WTC11 (cell line): ENCODE measurements around the gene PLRG1. TPM values are rescaled to one million over a fixed set of nuclear protein-coding genes. Genes with fewer than 3 reads are reported as not detected.

Experiments used
- ATAC-seq: fragments of 200-7000 bp; cut with Tn5 transposase; 2 replicates; pipeline ENCODE4 v1.10.0; 2021; ENCODE audit warnings: mild to moderate bottlenecking, moderate library complexity
- CTCF ChIA-PET: fragments of 300-600 bp; sonication (Branson Sonifier 250); formaldehyde crosslinking; loops from one replicate; lab custom pipeline; 2021; ENCODE audit warnings: antibody characterized with exemption; lab: Charles Lee
- POLR2A ChIA-PET: fragments of 350-600 bp; sonication (Branson Sonifier 250); formaldehyde crosslinking; loops from one replicate; lab custom pipeline; 2021; ENCODE audit warnings: antibody characterized with exemption; lab: Charles Lee
- DNase-seq: peaks from one replicate; pipeline ENCODE4 v3.0.0; 2021; ENCODE audit warnings: low spot score
- H3K27ac Mint-ChIP-seq: 2 replicates; pipeline ENCODE4 v1.8.0; 2021; ENCODE audit warnings: mixed read lengths
- H3K27me3 Mint-ChIP-seq: 2 replicates; pipeline ENCODE4 v1.8.0; 2021; ENCODE audit warnings: low read depth, mild to moderate bottlenecking, moderate library complexity, mixed read lengths
- H3K36me3 Mint-ChIP-seq: 2 replicates; pipeline ENCODE4 v1.8.0; 2021; ENCODE audit warnings: mixed read lengths
- H3K4me1 Mint-ChIP-seq: 2 replicates; pipeline ENCODE4 v1.8.0; 2022; ENCODE audit warnings: mixed read lengths
- H3K4me3 Mint-ChIP-seq: 2 replicates; pipeline ENCODE4 v1.8.0; 2021; ENCODE audit warnings: mild to moderate bottlenecking, moderate library complexity, mixed read lengths
- H3K9me3 Mint-ChIP-seq: 2 replicates; pipeline ENCODE4 v1.8.0; 2021; ENCODE audit warnings: mixed read lengths
- ATF3 ChIP-seq: sonication (generic); formaldehyde crosslinking; conservative IDR thresholded peaks from 2 replicates; pipeline ENCODE4 v1.8.1; 2022; ENCODE audit warnings: mild to moderate bottlenecking, missing genetic modification reagents
- CDX4 ChIP-seq: fragments of 250-450 bp; sonication (Bioruptor Pico); IDR thresholded peaks from 2 replicates; pipeline ENCODE4 v1.9.0; 2021; ENCODE audit warnings: moderate library complexity, mild to moderate bottlenecking, inconsistent platforms, borderline replicate concordance
- CTCF ChIP-seq: fragments of 200-600 bp; IDR thresholded peaks from 2 replicates; pipeline ENCODE4 v1.8.0; 2022; ENCODE audit warnings: antibody characterized with exemption
- ESRRA ChIP-seq: sonication (generic); formaldehyde crosslinking; IDR thresholded peaks from 2 replicates; pipeline ENCODE4 v1.8.1; 2022; ENCODE audit warnings: mild to moderate bottlenecking, missing genetic modification reagents, borderline replicate concordance
- ETV6 ChIP-seq: sonication (generic); formaldehyde crosslinking; IDR thresholded peaks from 2 replicates; pipeline ENCODE4 v1.8.1; 2022; ENCODE audit warnings: mild to moderate bottlenecking, missing genetic modification reagents
- FOXP4 ChIP-seq: sonication (generic); formaldehyde crosslinking; IDR thresholded peaks from 2 replicates; pipeline ENCODE4 v1.8.0; 2022; ENCODE audit warnings: mild to moderate bottlenecking, missing genetic modification reagents
- GABPB1 ChIP-seq: sonication (generic); formaldehyde crosslinking; IDR thresholded peaks from 2 replicates; pipeline ENCODE4 v1.8.1; 2023; ENCODE audit warnings: mild to moderate bottlenecking, missing genetic modification reagents
- GRHL2 ChIP-seq: fragments of 250-450 bp; sonication (Bioruptor Pico); IDR thresholded peaks from 2 replicates; pipeline ENCODE4 v1.8.0; 2022; ENCODE audit warnings: mild to moderate bottlenecking, moderate library complexity; ENCODE audit not compliant: insufficient replicate concordance, severe bottlenecking
- KAT7 ChIP-seq: sonication (generic); formaldehyde crosslinking; IDR thresholded peaks from 2 replicates; pipeline ENCODE4 v1.8.1; 2023; ENCODE audit warnings: missing genetic modification reagents, mild to moderate bottlenecking, borderline replicate concordance
- NFATC4 ChIP-seq: fragments of 250-450 bp; sonication (Bioruptor Pico); IDR thresholded peaks from 2 replicates; pipeline ENCODE4 v1.9.0; 2021; ENCODE audit warnings: mild to moderate bottlenecking
- SMAD3 ChIP-seq: sonication (generic); formaldehyde crosslinking; IDR thresholded peaks from 2 replicates; pipeline ENCODE4 v1.8.0; 2022; ENCODE audit warnings: missing genetic modification reagents, mild to moderate bottlenecking, borderline replicate concordance
- SP1 ChIP-seq: sonication (generic); formaldehyde crosslinking; conservative IDR thresholded peaks from 2 replicates; pipeline ENCODE4 v1.8.1; 2022; ENCODE audit warnings: missing genetic modification reagents
- ZNF219 ChIP-seq: sonication (generic); formaldehyde crosslinking; IDR thresholded peaks from 2 replicates; pipeline ENCODE4 v1.8.0; 2023; ENCODE audit warnings: missing genetic modification reagents, mild to moderate bottlenecking, borderline replicate concordance
- ZNF281 ChIP-seq: sonication (generic); formaldehyde crosslinking; IDR thresholded peaks from 2 replicates; pipeline ENCODE4 v1.8.0; 2023; ENCODE audit warnings: mild to moderate bottlenecking, missing genetic modification reagents
- ZNF317 ChIP-seq: sonication (generic); formaldehyde crosslinking; IDR thresholded peaks from 2 replicates; pipeline ENCODE4 v1.8.1; 2023; ENCODE audit warnings: low read depth, mild to moderate bottlenecking, moderate library complexity, missing genetic modification reagents, borderline replicate concordance
- ZNF396 ChIP-seq: fragments of 250-450 bp; sonication (Bioruptor Pico); IDR thresholded peaks from 2 replicates; pipeline ENCODE4 v1.8.0; 2021; ENCODE audit warnings: mild to moderate bottlenecking, moderate library complexity, borderline replicate concordance
- ZNF425 ChIP-seq: fragments of 250-450 bp; sonication (Bioruptor Pico); conservative IDR thresholded peaks from 2 replicates; pipeline ENCODE4 v1.9.0; 2021; ENCODE audit warnings: mild to moderate bottlenecking
- ZNF512 ChIP-seq: sonication (generic); formaldehyde crosslinking; IDR thresholded peaks from 2 replicates; pipeline ENCODE4 v1.8.1; 2022; ENCODE audit warnings: missing genetic modification reagents, borderline replicate concordance
- ZNF671 ChIP-seq: fragments of 250-450 bp; sonication (Bioruptor Pico); IDR thresholded peaks from 2 replicates; pipeline ENCODE4 v1.8.0; 2021; ENCODE audit warnings: mild to moderate bottlenecking
- ZSCAN18 ChIP-seq: fragments of 250-450 bp; sonication (Bioruptor Pico); IDR thresholded peaks from 2 replicates; pipeline ENCODE4 v2.1.2; 2022; ENCODE audit warnings: mild to moderate bottlenecking, moderate library complexity
- total RNA-seq: library from RNA; stranded (reverse); gene quantifications from 3 replicates; pipeline ENCODE4 v1.2.3, GENCODE V29; 2021

The PLRG1 gene
- total RNA-seq, 1 experiment from 2014 or later: 84.8 TPM

GRCh38 chr4:154577324-154577723, 27.1 kb upstream of the PLRG1 start:
- no peaks in the 10 kb centered on the region for H3K36me3 Mint-ChIP-seq
- H3K4me3 Mint-ChIP-seq: no peak overlapping the region
- no peaks in the 10 kb centered on the region for H3K4me1 Mint-ChIP-seq
- no peak for TF ChIP-seq SP1 (CRISPR knock-in tag)
- no peak for TF ChIP-seq ZNF317 (CRISPR knock-in tag)
- no peak for TF ChIP-seq ZNF219
- TF ChIP-seq ZSCAN18: no peak
- TF ChIP-seq ZNF671 (CRISPR knock-in tag): no peak
- no peak for TF ChIP-seq NFATC4 (CRISPR knock-in tag)
- peak; percentile 94 for TF ChIP-seq GABPB1
- TF ChIP-seq ETV6 (CRISPR knock-in tag): no peak
- H3K9me3 Mint-ChIP-seq: no peaks in the 10 kb centered on the region
- DNase-seq (no peak), ATAC-seq (no peak)
- POLR2A ChIA-PET: no interaction called here
- no peaks in the 10 kb centered on the region for H3K27me3 Mint-ChIP-seq
- H3K27ac Mint-ChIP-seq: no peak overlapping the region
- CTCF ChIA-PET: interaction anchor here (1.1 to 1.3 kb wide), 2 partner anchors 41 to 49 kb away, joined by 4 to 6 read pairs; no protein-coding TSS in a partner anchor

- H3K4me1 Mint-ChIP-seq: no peaks in the 10 kb centered on the region
- CTCF ChIA-PET: no interaction called here
- no peak for TF ChIP-seq ZNF396
- TF ChIP-seq FOXP4 (CRISPR knock-in tag): no peak
- no peak for TF ChIP-seq ATF3 (CRISPR knock-in tag)
- no peak for TF ChIP-seq ZNF281 (CRISPR knock-in tag)
- no peak for TF ChIP-seq SP1 (CRISPR knock-in tag)
- TF ChIP-seq ZNF512 (CRISPR knock-in tag): no peak
- TF ChIP-seq ZNF317 (CRISPR knock-in tag): no peak
- no peak for TF ChIP-seq SMAD3 (CRISPR knock-in tag)
- TF ChIP-seq ESRRA (CRISPR knock-in tag): no peak
- TF ChIP-seq ZSCAN18: no peak
- TF ChIP-seq ZNF425 (CRISPR knock-in tag): no peak
- no peak for TF ChIP-seq CDX4
- no peak for TF ChIP-seq KAT7
- TF ChIP-seq CTCF: no peak
- no peak for TF ChIP-seq GRHL2
Observed at GRCh38 chr4:154574311-154574710, 24.1 kb upstream of the PLRG1 start.

More at GRCh38 chr4:154574311-154574710, 24.1 kb upstream of the PLRG1 start:
- Mint-ChIP-seq H3K27me3 (no peaks in the 10 kb centered on the region), H3K36me3 (no peaks in the 10 kb centered on the region), H3K27ac (no peak overlapping the region), H3K4me3 (no peak overlapping the region), H3K9me3 (no peaks in the 10 kb centered on the region)
- no peak for ATAC-seq
- POLR2A ChIA-PET: no interaction called here
- DNase-seq: no peak
